HEK293T (cell line): ENCODE results near the gene THRB.

Source experiments
- ARNT ChIP-seq: fragments of 450-650 bp; IDR thresholded peaks from 2 replicates; pipeline ENCODE4 v1.6.1; 2017; ENCODE audit warnings: mild to moderate bottlenecking
- BHLHE40 ChIP-seq: fragments of 450-650 bp; IDR thresholded peaks from 2 replicates; pipeline ENCODE4 v1.6.1; 2016; ENCODE audit warnings: mild to moderate bottlenecking, moderate library complexity, borderline replicate concordance
- ELF4 ChIP-seq: fragments of 450-650 bp; IDR thresholded peaks from 2 replicates; pipeline ENCODE4 v1.6.1; 2017; ENCODE audit warnings: antibody characterized with exemption
- FOXA1 ChIP-seq: fragments of 450-650 bp; IDR thresholded peaks from 2 replicates; pipeline ENCODE4 v1.6.1; 2016; ENCODE audit warnings: mild to moderate bottlenecking
- FOXK2 ChIP-seq: fragments of 450-650 bp; IDR thresholded peaks from 2 replicates; pipeline ENCODE4 v1.6.1; 2016; ENCODE audit warnings: mild to moderate bottlenecking
- FOXM1 ChIP-seq: fragments of 450-650 bp; IDR thresholded peaks from 2 replicates; pipeline ENCODE4 v1.6.1; 2017; ENCODE audit warnings: mild to moderate bottlenecking, borderline replicate concordance
- LEF1 ChIP-seq: fragments of 450-650 bp; IDR thresholded peaks from 2 replicates; pipeline ENCODE4 v1.6.1; 2017; ENCODE audit warnings: mild to moderate bottlenecking, borderline replicate concordance
- PKNOX1 ChIP-seq: fragments of 450-650 bp; IDR thresholded peaks from 2 replicates; pipeline ENCODE4 v1.6.1; 2016
- SP1 ChIP-seq: fragments of 450-650 bp; IDR thresholded peaks from 2 replicates; pipeline ENCODE4 v1.6.1; 2017
- SUZ12 ChIP-seq: fragments of 450-650 bp; IDR thresholded peaks from 2 replicates; pipeline ENCODE4 v1.6.1; 2016; ENCODE audit warnings: mild to moderate bottlenecking
- TARDBP ChIP-seq: fragments of 450-650 bp; IDR thresholded peaks from 2 replicates; pipeline ENCODE4 v1.6.1; 2016
- ZNF384 ChIP-seq: fragments of 450-650 bp; IDR thresholded peaks from 2 replicates; pipeline ENCODE4 v1.6.1; 2016

- no peak for TF ChIP-seq ZNF384
- no peak for TF ChIP-seq BHLHE40
- TF ChIP-seq FOXK2 = no peak
- TF ChIP-seq SP1 = no peak
- no peak for TF ChIP-seq LEF1
- no peak for TF ChIP-seq SUZ12
- no peak for TF ChIP-seq FOXM1
- no peak for TF ChIP-seq PKNOX1
- TF ChIP-seq ELF4 = no peak
- TF ChIP-seq FOXA1 = no peak
- TF ChIP-seq ARNT = no peak
- TF ChIP-seq TARDBP = no peak
Measured at GRCh38 chr3:24355806-24356205, 138.8 kb downstream of the THRB start.
